ENCODE measurements around the gene ELP6. TPM values are rescaled to one million over a fixed set of nuclear protein-coding genes. Genes with fewer than 3 reads are reported as not detected.

ELP6 gene
- total and polyA plus RNA-seq, 9 of the 15 experiments (the other 6 are each of a cell fraction or from before 2014, with no cell fraction given) = 76.9 to 198 (median 83.3) TPM

DNA sequence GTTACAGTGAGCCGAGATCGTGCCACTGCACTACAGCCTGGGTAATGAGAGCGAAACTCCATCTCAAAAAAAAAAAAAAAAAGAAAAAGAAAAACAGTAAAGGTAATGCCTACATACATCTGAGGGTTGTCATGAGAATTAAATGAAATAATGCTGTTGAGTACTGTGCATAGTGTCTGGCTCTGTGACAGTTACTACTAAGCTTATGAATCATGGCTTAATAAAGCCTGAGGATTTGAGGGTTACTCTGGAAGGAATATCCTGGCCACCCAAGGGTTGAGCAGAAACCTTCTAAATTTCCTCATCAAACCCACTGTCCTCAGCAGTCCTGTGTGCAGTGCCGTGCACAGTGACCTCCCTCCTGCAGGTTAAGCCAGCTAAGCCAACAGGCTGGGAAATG lies 26.8 kb upstream of the ELP6 start:
- H3K27ac ChIP-seq (ENCODE audit: extremely low read depth, low read depth, low read length) = no peak overlapping the region
- H3K9me1 ChIP-seq (ENCODE audit: control insufficient read depth, insufficient read depth, low read length) = no peaks in the 10 kb centered on the region
- ChIA-PET CTCF (ENCODE audit: low intra/inter-chr PET ratio) (no interaction called here), POLR2A (interaction anchor here (0.8 to 1.2 kb wide), 2 partner anchors 8 to 24 kb away, joined by 4 read pairs; no protein-coding TSS in a partner anchor)
- no peaks in the 10 kb centered on the region for H3K36me3 ChIP-seq (ENCODE audit: control insufficient read depth, insufficient read depth, low read length)
- ATAC-seq = no peak; the same call in 2 of the 3 replicates
- no peaks in the 10 kb centered on the region for H4K20me1 ChIP-seq (replicated peaks; ENCODE audit: control insufficient read depth, insufficient read depth, low read length)
- H3K4me3 ChIP-seq = no peak overlapping the region
- FAIRE-seq = no peak
- DNase-seq (ENCODE audit: extremely low read depth in 1 of 4, low spot score in 3 of 4) = peak in 1 of 4 experiments; percentile 9
- in situ Hi-C loops (cut with MboI) (no loop called here), intact Hi-C loops (cut with micrococcal nuclease) (no loop called here)
- no peak overlapping the region for H3K4me2 ChIP-seq (ENCODE audit: insufficient read depth, low read length)
- no peak overlapping the region; the same call in 1 of the 2 replicates for H2AFZ ChIP-seq (ENCODE audit: low read depth, low read length)
- no peak for TF ChIP-seq ZNF717 (CRISPR knock-in tag; IDR thresholded peaks at IDR 0.05)
- TF ChIP-seq, protein P1, sequence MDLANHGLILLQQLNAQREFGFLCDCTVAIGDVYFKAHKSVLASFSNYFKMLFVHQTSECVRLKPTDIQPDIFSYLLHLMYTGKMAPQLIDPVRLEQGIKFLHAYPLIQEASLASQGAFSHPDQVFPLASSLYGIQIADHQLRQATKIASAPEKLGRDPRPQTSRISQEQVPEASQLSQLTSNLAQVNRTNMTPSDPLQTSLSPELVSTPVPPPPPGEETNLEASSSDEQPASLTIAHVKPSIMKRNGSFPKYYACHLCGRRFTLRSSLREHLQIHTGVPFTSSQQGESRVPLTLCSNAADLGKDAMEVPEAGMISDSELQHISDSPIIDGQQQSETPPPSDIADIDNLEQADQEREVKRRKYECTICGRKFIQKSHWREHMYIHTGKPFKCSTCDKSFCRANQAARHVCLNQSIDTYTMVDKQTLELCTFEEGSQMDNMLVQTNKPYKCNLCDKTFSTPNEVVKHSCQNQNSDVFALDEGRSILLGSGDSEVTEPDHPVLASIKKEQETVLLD (IDR thresholded peaks at IDR 0.05) = no peak
- H3K9me3 ChIP-seq (replicated peaks; ENCODE audit: control insufficient read depth, insufficient read depth, low read depth, low read length) = no peaks in the 10 kb centered on the region
- H3K79me2 ChIP-seq (ENCODE audit: control insufficient read depth, insufficient read depth, low read length) = no peaks in the 10 kb centered on the region
- 79% methylated on average over 4 of the region's 4 CpGs for WGBS (ENCODE audit: insufficient coverage, low coverage, missing lambda C conversion rate)
- peak overlapping the region in 1 of 2 experiments; percentile 45; a peak in 1 of 4 replicates for H3K9ac ChIP-seq (ENCODE audit: insufficient read depth in 1 of 2, low read depth in 2 of 2, low read length in 2 of 2)
- H3K4me1 ChIP-seq (replicated peaks in 1 of 2; ENCODE audit: control insufficient read depth in 2 of 2, insufficient read depth in 2 of 2, low read length in 2 of 2) = peaks cover 2 to 25% of the 10 kb centered on the region in 2 experiments; a peak in 3 of 5 replicates
- no peaks in the 10 kb centered on the region for H3K27me3 ChIP-seq (ENCODE audit: control insufficient read depth in 2 of 2, insufficient read depth in 2 of 2, low read length in 2 of 2)
- BruUV-seq (replicated peaks) = no TSS peak

DNA sequence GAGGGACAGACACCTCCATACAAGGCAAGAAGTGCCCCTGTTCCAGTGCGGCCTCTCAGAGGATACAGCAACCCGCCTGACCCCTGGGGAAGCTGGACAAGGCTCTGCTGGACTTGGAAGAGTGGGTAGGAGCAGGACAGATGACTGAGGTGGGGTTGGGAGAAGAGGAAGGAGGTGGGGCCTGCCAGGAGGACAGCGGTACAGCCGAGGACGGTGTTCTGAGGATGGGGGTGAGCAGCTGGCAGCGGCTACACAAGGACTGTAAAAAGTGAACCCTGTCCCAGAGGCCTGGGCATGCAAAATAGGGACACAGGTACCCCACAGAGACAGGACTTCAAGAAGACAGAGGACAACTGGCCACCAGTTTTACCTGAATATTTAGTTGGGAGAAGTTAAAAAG lies 23.5 kb upstream of the ELP6 start:
- Histone ChIP-seq H2AFZ (ENCODE audit: low read depth, low read length) (peak overlapping the region; percentile 34), H3K9me3 (replicated peaks; ENCODE audit: control insufficient read depth, insufficient read depth, low read depth, low read length) (0 out of 2 replicates have a peak, but pooled peaks cover 3% of the 10 kb centered on the region), H3K4me3 (no peak overlapping the region), H3K27me3 (ENCODE audit: control insufficient read depth in 2 of 2, insufficient read depth in 2 of 2, low read length in 2 of 2) (no peaks in the 10 kb centered on the region), H4K20me1 (replicated peaks; ENCODE audit: control insufficient read depth, insufficient read depth, low read length) (no peaks in the 10 kb centered on the region), H3K9me1 (ENCODE audit: control insufficient read depth, insufficient read depth, low read length) (no peaks in the 10 kb centered on the region), H3K9ac (ENCODE audit: insufficient read depth in 1 of 2, low read depth in 2 of 2, low read length in 2 of 2) (peak overlapping the region in 1 of 2 experiments; percentile 60; a peak in 2 of 4 replicates), H3K79me2 (ENCODE audit: control insufficient read depth, insufficient read depth, low read length) (no peaks in the 10 kb centered on the region), H3K36me3 (ENCODE audit: control insufficient read depth, insufficient read depth, low read length) (no peaks in the 10 kb centered on the region), H3K4me2 (ENCODE audit: insufficient read depth, low read length) (no peak overlapping the region), H3K27ac (ENCODE audit: extremely low read depth, low read depth, low read length) (no peak overlapping the region), H3K4me1 (replicated peaks in 1 of 2; ENCODE audit: control insufficient read depth in 2 of 2, insufficient read depth in 2 of 2, low read length in 2 of 2) (peaks cover 11 to 17% of the 10 kb centered on the region in 2 experiments; a peak in 4 of 5 replicates)
- FAIRE-seq (no peak), DNase-seq (ENCODE audit: extremely low read depth in 1 of 4, low spot score in 3 of 4) (no peak), ATAC-seq (no peak)
- no TSS peak for BruUV-seq (replicated peaks)
- intact Hi-C loops (cut with micrococcal nuclease) (no loop called here), in situ Hi-C loops (cut with MboI) (no loop called here)
- ChIA-PET POLR2A (interaction anchor here (1.0 to 1.3 kb wide), 2 partner anchors 15 to 70 kb away, joined by 3 to 4 read pairs; no protein-coding TSS in a partner anchor), CTCF (ENCODE audit: low intra/inter-chr PET ratio) (no interaction called here)
- WGBS (ENCODE audit: insufficient coverage, low coverage, missing lambda C conversion rate) = 61% methylated on average over 6 of the region's 6 CpGs
- TF ChIP-seq ZBED1 (IDR thresholded peaks at IDR 0.05) (no peak), ARNT (IDR thresholded peaks at IDR 0.05) (no peak), TCF3 (CRISPR knock-in tag; IDR thresholded peaks at IDR 0.05) (no peak), ZNF561 (CRISPR knock-in tag; conservative IDR thresholded peaks at IDR 0.05) (no peak), ZNF764 (CRISPR knock-in tag; IDR thresholded peaks at IDR 0.05; ENCODE audit: low read depth) (no peak), ZNF830 (CRISPR knock-in tag; IDR thresholded peaks at IDR 0.05) (no peak), ZEB2 (IDR thresholded peaks at IDR 0.05) (no peak), ZKSCAN3 (CRISPR knock-in tag; IDR thresholded peaks at IDR 0.05) (no peak), FOXJ2 (tag; IDR thresholded peaks at IDR 0.05) (no peak), HMG20A (CRISPR knock-in tag; conservative IDR thresholded peaks at IDR 0.05) (no peak), HDAC1 (IDR thresholded peaks at IDR 0.05) (no peak), XRCC5 (IDR thresholded peaks at IDR 0.05; ENCODE audit: low read depth, low read length) (no peak)
- TF ChIP-seq, protein P2, sequence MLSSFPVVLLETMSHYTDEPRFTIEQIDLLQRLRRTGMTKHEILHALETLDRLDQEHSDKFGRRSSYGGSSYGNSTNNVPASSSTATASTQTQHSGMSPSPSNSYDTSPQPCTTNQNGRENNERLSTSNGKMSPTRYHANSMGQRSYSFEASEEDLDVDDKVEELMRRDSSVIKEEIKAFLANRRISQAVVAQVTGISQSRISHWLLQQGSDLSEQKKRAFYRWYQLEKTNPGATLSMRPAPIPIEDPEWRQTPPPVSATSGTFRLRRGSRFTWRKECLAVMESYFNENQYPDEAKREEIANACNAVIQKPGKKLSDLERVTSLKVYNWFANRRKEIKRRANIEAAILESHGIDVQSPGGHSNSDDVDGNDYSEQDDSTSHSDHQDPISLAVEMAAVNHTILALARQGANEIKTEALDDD (IDR thresholded peaks at IDR 0.05) = no peak
